DOHH2 (cell line): ENCODE measurements around the gene RAB11FIP5.

Experiments used
- CTCF ChIP-seq: fragments of 200-600 bp; sonication (generic); IDR thresholded peaks from one replicate; pipeline ENCODE4 v1.5.1; 2014; ENCODE audit warnings: antibody characterized with exemption, mild to moderate bottlenecking, low read depth, low read length; ENCODE audit not compliant: poor library complexity, severe bottlenecking
- EZH2phosphoT487 ChIP-seq: fragments of 200-600 bp; sonication (generic); IDR thresholded peaks from 2 replicates; pipeline ENCODE4 v1.6.1; 2017; ENCODE audit warnings: borderline replicate concordance, mild to moderate bottlenecking, antibody characterized with exemption, low read length, moderate library complexity, mixed read lengths

- TF ChIP-seq CTCF (no peak), EZH2phosphoT487 (no peak)
Measured at GRCh38 chr2:73080321-73081131, 32.2 kb downstream of the RAB11FIP5 start.
